GM19025 (cell line): ENCODE measurements around the gene B3GAT1.
"Not testable (repeated sequence)": the region's sequence is repeated elsewhere in the genome, so short reads cannot be mapped to it uniquely, and the experiment has no call there.

ENCODE experiments used
- ATAC-seq: cut with Tn5 transposase; IDR thresholded peaks from one replicate; pipeline ENCODE4 v1.9.1; 2021; ENCODE audit warnings: mild to moderate bottlenecking, low read depth, moderate library complexity; ENCODE audit not compliant: unreplicated experiment

The B3GAT1 gene, protein sequence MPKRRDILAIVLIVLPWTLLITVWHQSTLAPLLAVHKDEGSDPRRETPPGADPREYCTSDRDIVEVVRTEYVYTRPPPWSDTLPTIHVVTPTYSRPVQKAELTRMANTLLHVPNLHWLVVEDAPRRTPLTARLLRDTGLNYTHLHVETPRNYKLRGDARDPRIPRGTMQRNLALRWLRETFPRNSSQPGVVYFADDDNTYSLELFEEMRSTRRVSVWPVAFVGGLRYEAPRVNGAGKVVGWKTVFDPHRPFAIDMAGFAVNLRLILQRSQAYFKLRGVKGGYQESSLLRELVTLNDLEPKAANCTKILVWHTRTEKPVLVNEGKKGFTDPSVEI

DNA sequence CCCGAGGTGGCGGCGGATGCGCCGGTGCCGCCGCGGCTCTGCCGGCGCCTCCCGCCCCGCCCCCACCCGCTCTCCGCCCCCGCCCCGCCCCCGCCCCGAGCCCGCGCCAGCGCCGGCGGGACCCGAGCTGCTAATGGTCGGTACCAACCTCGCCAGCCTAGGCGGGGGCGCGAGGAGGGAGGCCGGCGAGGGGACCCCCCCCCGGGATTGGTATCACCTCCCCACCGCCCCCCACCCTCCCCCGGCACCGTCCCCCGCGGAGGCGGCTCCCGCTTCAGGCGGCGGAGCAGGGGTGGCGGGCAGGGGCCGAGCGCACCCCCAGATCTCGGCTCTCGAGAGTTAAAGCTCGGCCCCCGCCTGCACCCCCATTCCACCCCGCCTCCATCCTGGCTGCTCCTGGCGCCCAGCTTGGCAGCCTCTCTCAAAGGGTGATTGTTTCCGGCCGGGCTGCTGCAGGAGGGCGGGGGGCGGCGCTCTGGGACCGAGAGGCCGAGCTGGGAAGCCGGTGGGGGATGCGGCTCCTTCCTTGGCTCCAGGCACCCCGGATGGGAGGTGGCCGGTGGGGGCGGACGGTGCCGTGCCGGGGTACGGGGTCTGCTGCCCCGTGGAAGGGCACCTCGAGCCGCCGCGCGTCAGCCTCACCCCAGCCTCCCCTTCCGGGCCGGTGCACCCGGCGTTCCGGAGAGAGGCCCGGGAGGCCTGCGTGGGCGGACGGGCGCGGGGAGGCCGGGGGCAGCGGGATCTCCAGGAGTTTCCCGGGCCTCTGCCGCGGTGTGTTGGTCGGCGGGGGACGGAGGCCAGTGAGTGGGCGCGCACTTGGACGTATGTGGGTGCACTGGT lies at the start of gene B3GAT1:
B3GAT1 (minus strand) TSS at position 40 of the 840 bp plus-strand sequence. CDS start 24,583 bp downstream, outside the sequence.
- ATAC-seq: no peak

DNA sequence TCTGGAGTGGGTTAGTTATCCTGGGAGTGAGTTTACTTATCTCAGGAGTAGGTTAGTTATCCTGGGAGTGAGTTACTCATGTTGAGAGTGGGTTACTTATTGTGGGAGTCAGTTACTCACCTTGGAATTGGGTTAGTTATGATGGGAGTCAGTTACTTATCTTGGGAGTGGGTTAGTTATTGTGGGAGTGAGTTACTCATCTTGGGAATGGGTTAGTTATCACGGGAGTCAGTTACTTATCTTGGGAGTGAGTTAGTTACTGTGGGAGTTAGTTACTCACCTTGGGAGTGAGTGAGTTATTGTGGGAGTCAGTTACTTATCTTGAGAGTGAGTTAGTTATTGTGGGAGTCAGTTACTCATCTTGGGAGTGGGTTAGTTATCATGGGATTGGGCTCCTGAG lies 49.6 kb upstream of the B3GAT1 start:
- no peak for ATAC-seq

DNA sequence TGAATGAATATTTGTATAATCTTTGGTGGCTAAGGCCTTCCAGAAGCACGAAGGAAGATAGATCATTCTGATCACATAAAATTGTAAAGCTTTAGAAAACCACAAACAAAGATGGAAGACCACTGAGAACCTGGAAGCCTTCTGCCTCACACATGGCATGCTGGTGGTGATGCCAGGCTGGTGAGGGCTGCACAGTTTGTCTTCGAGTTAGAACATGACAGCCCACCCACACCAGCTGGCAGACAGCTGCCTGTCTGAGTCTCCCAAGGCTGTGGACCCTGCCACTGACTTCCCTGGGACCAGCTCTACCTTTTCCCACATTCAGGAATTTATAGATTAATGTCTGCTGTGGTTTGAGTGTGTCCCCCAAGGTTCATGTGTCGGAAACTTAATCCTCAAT lies 48.8 kb upstream of the B3GAT1 start:
- ATAC-seq: no peak

DNA sequence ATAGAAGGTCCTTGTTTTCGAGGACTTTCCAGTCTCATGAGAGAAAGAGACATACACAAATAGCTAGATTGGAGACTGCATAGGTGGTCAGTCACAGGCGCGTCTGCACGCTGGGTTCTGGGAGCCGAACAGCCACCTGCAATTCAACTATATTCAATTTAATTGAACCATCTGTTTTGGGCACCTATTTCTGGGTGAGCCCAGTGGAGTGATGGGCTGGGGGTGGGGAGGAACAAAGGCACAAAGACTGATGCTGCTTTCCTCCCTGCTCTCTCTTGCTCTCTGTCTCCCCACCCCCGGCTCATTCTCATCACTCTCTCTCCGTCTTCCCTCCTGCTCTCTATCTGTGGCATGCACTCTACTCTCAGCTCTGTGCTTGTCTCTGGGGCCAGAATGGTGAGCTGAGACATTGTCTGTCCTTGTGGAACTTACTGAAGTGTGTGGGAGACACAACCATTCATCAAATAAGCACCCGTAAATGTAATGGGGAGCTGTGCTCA lies 48.1 kb upstream of the B3GAT1 start:
- no peak for ATAC-seq

DNA sequence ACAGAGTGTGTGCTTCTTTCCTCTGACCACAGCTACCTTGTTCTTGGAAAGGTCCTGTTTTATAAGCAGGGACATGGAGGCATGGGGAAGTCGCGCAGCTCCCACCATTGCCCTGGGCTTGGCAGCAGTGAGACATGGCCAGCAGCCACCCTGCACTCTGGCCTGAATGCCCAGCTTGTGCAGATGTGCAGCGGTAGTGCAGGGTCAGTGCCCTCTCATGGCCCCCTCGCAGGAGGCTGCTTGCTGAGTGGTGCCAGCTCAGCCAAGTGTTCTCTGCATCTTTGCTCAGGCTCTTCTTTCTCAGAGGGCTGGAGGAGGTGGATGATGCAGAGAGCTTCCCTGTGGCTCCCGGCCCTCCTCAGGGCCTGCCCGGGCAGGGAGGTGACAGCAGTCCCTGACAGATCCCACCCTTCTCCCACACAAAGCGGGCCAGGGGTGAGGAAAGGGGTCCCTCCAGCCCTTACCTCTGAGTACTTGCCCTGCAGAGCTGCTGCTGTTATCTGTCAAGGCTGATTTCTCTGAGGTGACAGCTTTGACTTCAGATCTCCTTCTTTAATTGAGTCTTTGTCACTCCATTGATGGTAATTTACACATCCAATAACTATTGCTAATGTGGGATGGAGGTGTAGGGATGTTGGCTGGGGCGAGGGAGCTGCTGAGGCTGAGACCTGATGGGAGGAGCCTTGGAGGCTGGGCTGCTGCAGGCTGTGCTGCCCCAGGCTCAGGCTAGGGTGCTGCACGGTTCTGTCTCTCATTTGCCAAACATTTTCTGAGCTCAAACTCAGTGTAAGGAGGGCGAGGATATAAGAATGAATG lies 47.4 kb upstream of the B3GAT1 start:
- no peak for ATAC-seq

DNA sequence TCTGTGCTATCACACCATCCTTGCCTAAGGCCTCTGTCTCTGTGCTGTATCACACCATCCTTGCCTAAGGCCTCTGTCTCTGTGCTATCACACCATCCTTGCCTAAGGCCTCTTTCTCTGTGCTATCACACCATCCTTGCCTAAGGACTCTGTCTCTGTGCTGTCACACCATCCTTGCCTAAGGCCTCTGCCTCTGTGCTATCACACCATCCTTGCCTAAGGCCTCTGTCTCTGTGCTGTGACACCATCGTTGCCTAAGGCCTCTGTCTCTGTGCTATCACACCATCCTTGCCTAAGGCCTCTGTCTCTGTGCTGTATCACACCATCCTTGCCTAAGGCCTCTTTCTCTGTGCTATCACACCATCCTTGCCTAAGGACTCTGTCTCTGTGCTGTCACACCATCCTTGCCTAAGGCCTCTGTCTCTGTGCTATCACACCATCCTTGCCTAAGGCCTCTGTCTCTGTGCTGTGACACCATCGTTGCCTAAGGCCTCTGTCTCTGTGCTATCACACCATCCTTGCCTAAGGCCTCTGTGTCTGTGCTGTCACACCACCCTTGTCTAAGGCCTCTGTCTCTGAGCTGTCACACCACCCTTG lies 45.5 kb upstream of the B3GAT1 start:
- not testable (repeated sequence) for ATAC-seq

DNA sequence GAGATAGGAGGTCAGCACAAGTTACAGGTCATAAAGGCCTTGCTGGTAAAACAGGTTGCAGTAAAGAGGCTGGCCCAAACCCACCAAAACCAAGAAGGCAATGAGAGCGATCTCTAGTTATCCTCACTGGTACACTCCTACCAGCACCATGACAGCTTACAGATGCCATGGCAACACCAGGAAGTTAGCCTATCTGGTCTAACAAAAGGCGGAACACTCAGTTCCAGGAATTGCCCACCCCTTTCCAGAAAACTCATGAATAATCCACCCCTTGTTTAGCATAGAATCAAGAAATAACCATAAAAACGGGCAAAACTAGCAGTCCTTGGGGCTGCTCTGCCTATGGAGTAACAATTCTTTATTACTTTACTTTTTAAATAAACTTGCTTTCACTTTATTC lies 43.5 kb upstream of the B3GAT1 start:
- no peak for ATAC-seq

DNA sequence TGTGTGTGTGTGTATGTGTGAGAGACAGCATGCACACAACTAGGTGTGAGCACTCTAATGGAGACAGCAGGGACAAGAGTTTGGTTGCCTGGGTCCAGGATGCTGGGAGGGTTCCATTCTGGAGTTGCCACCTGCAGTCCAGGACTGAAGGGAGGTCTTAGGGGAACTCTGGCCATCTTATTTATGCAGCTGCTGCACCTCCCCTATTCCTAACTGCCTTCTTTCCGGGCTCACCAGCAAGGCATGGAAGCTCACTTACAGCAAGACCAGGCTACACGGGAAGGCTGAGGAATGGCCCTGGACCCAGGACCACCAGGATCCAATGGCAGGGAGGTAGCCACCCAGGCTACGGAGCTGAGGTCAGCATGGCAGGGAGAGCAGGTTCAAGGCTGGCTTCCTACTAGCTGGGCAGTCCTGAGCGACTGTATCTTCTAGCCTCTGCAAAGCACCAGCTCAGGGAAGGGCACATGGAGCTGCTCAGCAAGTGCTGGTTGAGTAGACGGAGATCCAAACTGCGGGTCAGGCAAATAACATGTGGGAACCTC lies 42.2 kb upstream of the B3GAT1 start:
- no peak for ATAC-seq

DNA sequence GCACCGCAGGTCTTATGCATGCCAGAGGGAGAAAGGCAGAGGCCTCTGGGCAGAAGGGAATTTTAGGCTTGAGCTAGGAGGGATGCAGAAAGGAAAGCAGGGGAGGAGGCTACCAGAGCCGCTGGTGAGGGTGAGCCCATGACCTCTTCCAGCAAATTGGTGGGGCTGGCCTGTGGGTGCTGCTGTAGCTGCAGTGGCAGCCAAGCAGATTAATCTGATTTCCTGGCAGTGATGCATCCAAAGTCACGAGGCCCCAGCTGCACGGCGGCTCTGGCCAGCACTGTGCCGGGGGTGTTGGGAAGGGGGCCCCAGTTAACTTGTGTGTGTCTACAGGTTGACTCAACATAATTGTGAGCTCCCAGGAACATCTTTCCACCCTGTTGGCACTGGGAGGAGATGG lies 41.4 kb upstream of the B3GAT1 start:
- ATAC-seq: no peak

DNA sequence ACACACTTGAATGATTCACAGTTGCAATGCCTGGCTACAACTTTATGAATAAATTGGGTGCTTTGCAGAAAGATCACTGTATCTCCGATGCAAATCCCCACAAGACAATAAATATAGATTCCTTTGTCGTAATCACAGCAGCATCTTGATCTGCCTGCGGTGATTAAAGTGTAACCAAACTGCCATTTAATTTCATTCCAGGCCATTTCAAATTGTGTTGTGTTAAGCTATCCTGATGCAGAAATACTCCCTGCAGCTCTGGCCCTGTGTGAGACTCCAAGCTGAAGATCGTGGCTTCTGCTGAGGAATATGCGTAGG lies 40.8 kb upstream of the B3GAT1 start:
- ATAC-seq: no peak

DNA sequence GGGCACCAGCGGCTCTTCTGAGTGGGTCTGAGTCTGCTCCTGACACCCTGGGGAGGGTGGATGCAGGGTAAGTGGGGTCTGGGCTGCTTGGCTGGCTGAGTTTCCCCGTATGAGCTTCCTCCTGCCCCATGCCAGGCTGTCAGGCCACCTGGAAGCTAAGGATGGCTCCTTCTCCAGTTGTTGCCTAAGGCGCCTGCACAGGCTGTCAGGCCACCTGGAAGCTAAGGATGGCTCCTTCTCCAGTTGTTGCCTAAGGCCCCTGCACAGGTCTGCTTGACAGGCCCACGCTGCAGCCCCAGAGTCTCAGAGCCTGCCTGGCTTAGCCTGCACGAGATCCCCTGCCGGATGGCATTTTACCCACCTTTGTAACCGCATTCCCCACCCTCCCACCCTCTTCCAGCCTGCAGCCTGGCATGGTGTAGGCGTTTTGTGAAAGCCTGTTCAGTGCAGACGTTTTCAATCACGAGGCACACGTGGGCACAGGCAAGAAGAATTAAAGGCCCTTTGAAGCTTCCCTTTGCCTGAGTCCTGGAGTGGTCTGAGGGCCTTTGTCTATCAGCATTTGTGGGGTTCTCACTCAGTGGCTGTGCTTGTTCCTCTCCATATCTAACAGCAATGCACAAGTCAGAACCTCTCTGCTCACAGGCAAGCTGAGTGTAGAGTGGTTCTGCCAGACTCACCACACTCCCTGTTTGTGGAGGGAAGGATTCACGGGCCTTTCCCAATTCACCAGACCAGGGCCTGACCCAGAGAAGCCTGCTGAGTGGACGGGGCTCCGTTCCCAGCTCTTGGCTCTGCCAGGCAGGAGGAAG lies 40.2 kb upstream of the B3GAT1 start:
- ATAC-seq: no peak

DNA sequence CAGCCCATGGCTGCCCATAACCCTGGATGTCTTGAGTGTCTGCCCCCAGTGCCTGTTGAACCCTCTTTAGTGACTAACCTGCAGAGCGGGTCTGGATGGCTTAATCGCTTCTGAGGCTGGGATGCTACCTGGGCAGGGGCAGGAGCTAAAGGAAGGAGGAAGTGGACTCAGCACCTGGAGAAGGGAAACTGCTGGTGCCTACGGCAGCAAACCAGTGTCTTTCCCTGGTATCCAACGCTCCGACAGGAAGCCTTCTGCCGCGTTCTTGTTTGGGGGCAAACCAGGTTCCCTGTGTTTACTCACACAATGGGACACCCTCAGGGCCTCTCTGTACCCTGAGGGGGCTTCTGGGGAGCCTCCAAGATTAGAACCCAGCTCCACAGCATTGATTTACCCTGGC lies 38.1 kb upstream of the B3GAT1 start:
- no peak for ATAC-seq

DNA sequence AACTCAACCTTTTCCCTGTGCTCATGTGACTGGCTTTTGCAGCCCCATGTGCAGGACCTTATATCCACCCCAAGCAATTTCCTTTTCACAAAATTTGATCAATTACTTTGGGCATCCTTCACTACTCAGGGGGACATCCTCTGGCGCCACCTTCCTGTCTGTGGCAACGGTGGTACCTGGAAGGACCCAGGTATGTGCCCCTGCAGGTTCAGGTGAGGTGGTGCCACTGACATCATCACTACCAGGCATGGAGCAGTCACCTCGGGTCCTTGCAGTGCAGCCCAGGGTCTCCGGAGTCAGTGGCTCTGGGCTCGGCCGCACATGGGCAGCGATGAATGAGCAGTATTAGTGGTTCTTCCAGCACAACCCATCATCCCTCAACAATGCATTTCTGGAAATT lies 37.7 kb upstream of the B3GAT1 start:
- no peak for ATAC-seq

DNA sequence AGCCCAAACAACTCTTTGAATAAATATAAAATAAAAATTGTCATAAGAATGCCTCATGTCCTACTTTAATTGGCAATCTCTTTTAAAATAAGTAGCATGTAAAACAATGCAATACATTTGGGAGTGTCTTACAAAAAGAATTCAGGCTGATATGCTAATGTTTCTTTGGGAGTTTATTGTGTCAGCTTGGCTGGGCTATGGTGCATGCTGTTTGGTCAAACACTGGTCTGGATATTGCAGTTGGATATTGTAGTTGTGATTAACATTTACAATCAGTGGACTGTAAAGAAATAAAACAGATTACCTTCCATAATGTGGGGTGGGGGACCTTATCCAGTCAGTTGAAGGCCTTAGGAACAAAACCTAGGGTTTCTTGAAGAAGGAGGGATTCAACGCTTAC lies 37.0 kb upstream of the B3GAT1 start:
- ATAC-seq: no peak

DNA sequence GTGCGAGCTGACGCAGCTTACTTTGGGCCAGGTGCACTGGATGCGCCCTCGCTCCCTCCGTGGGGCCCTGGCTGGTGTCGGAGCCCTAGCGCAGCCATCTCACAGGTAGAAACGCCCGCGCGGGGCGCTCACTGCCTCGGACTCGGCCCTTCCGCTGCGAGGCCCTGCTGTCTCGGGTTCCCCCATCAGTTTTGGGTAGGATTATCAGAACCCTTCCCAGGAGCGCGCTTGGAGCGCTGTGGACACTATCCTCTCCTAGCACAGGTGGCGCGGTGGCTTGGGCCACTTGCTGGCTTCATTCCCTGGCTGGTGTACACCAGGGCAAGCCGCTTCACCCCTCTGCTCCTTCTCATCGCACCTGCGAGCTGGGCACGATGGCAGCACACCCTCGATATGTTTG lies 35.7 kb upstream of the B3GAT1 start:
- ATAC-seq: no peak

DNA sequence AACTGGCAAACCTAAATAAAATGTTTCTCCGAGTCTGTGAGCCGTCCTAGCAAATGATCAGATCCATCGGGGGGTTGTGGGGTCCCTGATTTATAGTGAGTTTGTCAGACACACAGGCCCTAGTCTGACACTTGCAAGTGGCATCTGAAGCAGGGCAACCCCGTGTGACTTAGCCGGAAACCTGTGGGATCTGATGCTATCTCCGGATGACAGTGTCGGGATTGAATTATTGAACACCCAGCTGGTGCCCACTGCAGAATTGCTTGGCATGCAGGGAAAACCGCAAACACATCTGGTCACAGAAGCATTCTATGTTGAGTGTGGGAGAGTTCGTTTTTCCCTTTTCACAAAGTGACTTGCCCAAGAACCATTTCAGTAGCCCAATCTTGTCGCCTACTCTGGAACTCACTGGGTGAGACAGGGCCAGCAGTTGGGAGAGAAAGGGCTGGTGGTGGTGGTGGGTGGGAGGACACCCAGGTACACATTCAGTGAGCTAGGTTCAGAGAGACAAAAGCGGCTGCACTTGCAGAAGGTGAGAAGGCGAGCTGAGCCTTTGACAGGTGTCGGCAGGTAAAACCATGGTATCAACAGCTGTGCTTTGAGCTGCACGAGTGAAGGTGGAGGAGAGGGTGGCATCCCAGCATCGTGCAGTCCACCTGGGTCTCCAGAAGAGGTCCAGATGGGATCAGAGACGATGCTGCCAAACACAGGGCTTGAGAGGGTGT lies 33.7 kb upstream of the B3GAT1 start:
- no peak for ATAC-seq

DNA sequence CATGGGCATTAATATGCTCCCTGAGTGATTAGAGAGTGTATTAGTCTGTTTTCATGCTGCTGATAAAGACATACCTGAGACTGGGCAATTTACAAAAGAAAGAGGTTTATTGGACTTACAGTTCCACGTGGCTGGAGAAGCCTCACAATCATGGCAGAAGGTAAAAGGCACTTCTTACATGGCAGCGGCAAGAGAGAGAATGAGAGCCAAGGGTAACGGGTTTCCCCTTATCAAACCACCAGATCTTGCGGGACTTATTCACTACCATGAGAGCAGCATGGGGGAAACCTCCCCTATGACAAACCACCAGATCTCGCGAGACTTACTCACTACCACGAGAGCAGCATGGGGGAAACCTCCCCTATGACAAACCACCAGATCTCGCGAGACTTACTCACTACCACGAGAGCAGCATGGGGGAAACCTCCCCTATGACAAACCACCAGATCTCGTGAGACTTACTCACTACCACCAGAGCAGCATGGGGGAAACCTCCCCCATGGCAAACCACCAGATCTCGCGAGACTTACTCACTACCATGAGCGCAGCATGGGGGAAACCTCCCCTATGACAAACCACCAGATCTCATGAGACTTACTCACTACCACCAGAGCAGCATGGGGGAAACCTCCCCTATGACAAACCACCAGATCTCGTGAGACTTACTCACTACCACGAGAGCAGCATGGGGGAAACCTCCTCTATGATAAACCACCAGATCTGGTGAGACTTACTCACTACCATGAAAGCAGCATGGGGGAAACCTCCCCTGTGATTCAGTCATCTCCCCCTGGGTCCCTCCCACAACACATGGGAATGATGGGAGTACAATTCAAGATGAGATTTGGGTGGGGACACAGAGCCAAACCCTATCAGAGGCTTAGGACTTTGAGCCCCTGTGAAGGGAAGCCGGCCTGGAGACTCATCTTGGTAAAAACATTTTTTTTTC lies 32.4 kb upstream of the B3GAT1 start:
- not testable (repeated sequence) for ATAC-seq

DNA sequence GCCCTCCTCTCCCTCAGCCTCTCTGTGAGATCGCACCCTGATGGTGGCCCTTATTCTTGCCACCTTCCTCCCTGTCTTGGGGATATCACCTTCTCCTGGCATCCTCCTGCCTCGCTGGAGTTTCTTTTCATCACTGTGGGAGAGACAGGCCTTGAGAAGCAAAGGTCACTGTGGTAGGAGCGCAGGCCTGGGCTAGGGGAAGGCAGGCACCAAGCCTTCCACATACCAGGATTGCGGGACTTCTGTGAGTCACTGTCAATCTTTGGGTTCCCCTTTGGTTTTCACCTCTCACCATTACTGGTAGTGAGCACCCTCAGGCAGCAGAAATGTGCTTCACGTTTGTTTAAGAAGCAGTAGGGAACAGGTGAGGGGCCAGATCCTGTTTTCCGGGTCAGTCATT lies 31.2 kb upstream of the B3GAT1 start:
- ATAC-seq: no peak
